PFSK-1 (cell line): ENCODE results near the gene NMNAT3.

ENCODE experiments used
- POLR2AphosphoS5 ChIP-seq: IDR thresholded peaks from 2 replicates; pipeline ENCODE4 v1.6.1; 2012; ENCODE audit warnings: low read depth, mild to moderate bottlenecking, control low read depth, low read length, moderate library complexity
- SIN3A ChIP-seq: IDR thresholded peaks from 2 replicates; pipeline ENCODE4 v1.6.1; 2012; ENCODE audit warnings: mild to moderate bottlenecking, low read length, moderate library complexity, borderline replicate concordance; ENCODE audit not compliant: insufficient read depth
- TAF1 ChIP-seq: IDR thresholded peaks from 2 replicates; pipeline ENCODE4 v1.6.1; 2012; ENCODE audit warnings: low read length, control low read depth, borderline replicate concordance; ENCODE audit not compliant: insufficient read depth

GRCh38 chr3:139668332-139668731, 9.4 kb downstream of the NMNAT3 start:
- TF ChIP-seq POLR2AphosphoS5 = no peak
- no peak for TF ChIP-seq TAF1
- TF ChIP-seq SIN3A = no peak
